Measurements from ENCODE around the gene IP6K2.

- TF ChIP-seq YY1 (IDR thresholded peaks at IDR 0.05; ENCODE audit: insufficient read depth, insufficient read length) (no peak), ZNF274 (IDR thresholded peaks at IDR 0.05; ENCODE audit: low read depth, low read length) (no peak), SUZ12 (IDR thresholded peaks at IDR 0.05; ENCODE audit: extremely low read depth, insufficient read depth, insufficient read length) (no peak)
Measured at GRCh38 chr3:48656061-48656840, 60.8 kb downstream of the IP6K2 start.
